Fibroblast of peridontal ligament (primary cell): ENCODE data around the gene LRIG1.

Experiments
- DNase-seq: peaks from one replicate; pipeline ENCODE4 v3.0.0-alpha.2; 2010; ENCODE audit errors: extremely low read depth

LRIG1 gene

GRCh38 chr3:66443118-66443803, 57.6 kb downstream of the LRIG1 start:
- no peak for DNase-seq

DNA sequence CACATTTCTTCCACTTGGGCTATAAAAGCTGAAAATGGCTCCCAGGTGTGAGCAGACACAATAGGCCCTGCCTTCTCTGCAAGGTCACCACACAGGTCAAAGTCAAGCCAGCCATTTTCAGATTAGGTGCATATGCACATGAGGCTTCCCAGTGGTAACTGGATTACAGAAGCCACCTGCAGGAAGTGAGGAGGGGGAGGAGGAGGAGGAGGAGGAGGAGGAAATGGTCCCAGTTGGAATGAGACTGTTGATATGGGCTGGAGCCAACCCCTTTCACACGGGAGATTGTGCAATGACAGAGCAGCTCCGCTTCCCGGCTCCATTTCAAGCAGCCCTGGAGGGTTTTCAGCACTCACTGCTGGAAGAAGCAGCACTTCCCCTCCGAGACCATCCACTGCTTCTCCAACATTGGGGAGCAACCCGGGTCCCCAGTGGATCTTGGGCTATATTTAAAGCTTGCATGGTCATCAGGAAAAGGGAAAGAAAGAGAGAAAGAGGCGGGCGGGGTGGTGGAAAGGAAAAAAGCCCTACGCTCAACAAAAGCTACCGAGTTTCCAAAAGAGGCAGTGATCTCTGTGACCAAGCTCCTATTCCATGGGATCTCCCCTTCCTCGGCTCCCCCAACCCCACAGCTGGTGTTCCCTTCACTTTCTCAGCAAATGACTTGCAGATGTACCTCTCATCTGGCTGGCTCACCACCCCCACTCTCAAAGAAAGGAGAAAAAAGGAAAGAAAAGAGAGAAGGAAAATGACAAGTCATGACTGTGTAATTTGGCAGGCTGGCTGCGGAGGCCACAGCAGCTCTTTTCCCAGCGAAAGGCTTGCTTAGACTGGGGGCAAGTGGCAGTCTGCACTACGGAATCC, 58.3 kb downstream of the LRIG1 start:
- DNase-seq = peak; percentile 84

DNA sequence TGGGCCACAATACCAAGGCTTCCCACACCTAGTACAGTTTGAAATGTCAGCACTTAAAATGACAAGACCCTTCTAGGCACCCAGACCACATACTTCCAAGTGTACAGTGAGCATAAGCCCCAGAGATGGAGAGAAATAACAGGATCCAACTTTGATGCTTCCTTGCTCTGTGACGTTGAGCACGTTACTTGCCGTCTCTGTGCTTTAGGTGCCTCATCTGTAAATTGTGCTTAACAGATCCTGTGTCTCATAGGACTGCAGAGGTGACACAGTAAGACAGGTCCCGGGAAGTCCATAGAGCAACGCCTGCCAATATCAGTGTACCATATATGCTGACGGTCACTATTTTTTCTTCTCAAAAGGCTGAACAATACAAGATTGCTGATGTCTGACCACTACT, 59.1 kb downstream of the LRIG1 start:
- no peak for DNase-seq

DNA sequence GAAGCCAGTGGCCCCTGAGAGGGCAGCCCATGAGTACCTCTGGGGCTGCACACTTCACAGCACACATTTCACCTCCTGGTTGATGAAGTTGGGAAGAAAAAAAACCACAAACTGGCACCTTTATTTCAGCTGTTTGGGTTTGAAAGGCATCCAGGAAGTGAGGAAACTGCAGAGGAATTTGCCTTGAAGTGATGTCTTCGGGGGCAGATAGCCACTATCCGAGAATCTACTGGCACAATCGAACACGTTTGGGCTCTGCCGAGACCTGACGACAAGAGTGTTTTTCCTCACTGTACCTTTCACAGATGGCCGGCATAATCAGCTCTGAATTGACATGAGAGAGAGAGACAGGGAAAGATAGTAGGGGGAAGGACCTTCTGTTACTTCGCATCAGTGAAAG, 59.7 kb downstream of the LRIG1 start:
- DNase-seq = peak; percentile 39

DNA sequence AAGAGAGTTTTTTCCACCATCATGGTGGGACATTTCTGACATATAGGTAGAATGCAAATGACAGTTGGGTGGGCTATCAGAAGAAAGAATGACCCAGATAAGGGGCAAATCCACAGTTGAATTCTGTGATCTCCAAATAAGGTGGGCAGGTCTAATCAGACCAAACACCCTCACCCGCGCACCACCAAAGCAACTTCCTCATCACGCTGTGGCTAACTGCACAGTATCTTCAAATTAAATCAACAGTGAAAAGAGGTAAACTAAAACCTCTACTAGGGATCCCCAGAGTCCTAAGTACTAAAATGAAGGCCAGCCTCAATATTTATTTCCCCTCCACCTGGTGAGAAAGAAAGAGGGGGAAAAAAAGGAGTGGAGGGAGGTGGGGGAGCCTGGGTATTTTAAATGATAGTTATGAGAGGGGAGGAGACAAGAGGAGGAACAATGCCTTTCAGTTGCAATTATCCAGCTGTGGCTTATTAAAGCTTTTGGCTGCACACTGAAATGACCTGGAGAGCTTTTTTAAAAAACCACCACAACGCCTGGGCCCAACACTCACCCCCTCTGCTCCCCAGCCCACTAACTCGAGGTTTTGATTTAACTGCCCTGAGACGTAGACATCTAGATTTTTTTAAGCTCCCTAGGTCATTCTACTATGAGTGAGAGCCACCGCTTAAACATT, 61.0 kb downstream of the LRIG1 start:
- DNase-seq = no peak

GRCh38 chr3:66438046-66438445, 62.8 kb downstream of the LRIG1 start:
- no peak for DNase-seq

- DNase-seq = no peak
Observed at GRCh38 chr3:66437341-66437929, 63.4 kb downstream of the LRIG1 start.

DNA sequence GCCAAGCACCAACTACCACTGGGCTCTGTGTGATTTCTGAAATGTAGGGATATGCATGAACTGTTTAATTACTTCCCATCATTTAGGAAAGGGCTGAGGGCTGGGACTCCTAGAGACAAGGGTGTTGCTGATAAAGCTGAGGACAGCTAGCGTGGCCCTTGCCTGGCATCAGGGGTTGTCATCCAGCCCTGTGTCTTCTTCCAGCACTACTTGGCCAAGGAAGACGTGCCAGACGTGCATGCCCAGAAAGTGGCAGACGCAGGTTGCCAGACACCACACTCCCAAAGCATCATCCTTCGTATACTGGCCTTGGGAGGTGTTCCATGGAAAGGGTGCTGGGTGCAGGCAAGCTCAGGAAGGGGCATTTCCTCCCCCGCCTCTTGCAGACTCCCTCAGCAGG, 64.8 kb downstream of the LRIG1 start:
- DNase-seq = no peak

DNA sequence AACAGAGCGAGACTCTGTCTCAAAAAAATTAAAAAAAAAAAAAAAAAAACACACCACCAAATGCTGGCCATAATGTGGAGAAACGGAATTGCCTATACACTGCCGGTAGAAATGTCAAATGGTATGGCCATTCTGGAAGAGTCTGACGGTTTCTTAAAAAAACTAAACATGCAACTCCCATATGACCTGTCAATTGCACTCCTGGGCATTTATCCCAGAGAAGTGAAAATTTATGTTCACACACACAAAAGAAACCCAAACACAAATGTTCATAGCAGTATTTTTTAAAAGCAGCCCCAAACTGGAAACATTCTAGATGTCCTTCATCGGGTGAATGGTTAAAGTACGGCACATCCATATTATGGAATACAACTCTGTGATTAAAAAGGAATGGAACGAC, 66.1 kb downstream of the LRIG1 start:
- DNase-seq = no peak

- DNase-seq = no peak
Observed at GRCh38 chr3:66433522-66433782, 67.4 kb downstream of the LRIG1 start.

- no peak for DNase-seq
Observed at GRCh38 chr3:66432767-66433521, 67.9 kb downstream of the LRIG1 start.

DNA sequence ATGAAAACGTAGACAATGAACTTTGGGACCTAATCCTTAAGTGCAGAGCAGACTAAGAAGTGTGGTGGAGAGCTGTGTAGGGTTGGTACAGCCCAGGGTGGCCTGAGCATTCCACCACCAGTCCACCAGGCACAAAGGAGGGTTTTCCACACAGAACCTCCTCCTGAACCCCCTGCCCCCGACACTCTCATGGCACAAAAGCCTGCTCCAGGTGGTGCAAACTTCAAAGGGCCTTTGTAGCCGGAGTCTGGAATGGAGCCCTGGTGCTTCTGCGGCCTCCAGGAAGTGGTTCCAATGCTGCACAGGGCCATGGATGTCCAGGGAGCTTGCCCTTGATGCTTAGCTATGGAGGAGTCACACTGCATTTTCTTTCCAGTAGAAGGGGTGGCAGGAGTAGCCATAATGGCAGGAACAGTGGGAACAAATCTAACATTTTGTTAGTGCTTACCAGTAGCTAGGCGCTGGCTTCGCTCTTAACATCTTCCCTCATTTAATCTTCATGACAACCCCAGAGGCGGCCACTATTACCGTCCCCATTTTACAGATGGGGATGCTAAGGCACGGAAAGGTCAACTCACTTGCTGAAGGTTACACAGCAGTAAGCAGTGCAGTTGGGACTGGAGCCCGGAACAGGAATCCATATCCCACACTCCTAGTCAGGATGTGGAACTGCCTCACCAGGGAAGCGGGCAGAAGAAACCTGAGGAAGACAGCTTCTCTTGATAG, 68.6 kb downstream of the LRIG1 start:
- DNase-seq = no peak

GRCh38 chr3:66431494-66431893, 69.3 kb downstream of the LRIG1 start:
- peak; percentile 81 for DNase-seq

DNA sequence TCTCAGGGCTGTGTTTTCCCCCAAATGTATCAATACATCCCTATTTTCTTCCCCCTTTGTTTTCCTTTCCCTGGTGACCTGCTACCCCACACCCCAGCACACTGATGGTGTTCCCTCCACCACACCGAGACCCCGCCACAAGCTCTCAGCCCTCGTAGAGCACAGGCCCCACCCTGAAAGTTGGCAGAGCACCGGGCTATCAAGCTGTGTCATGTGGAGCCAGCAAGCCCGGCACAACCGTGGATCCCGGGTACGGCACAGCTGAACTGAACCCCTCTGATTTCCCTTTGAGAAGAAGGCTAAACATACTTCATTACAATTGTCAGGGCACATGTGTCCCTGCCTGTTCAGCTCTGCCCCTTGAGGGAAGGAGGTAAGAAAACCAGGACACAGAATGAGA, 69.9 kb downstream of the LRIG1 start:
- DNase-seq = no peak

DNA sequence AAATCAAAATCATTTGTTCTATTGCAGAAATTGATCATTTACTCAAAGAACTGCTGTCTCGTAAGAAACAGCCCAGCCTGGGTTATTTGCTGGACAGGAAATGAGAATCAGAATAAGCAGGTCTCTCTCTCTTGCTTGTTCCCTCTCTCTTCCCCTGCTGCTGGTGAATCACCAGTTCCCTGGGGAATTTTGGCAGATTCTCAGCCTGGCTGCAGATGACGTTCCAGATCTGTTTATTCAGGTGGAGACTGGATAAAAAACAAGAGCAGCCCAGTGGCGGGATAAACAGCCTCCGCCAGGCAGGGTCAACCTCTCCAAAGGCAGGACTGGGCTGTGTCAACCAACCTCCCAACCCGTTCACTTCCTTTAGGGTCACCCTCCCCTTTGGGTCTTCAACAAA, 72.1 kb downstream of the LRIG1 start:
- peak; percentile 98 for DNase-seq

DNA sequence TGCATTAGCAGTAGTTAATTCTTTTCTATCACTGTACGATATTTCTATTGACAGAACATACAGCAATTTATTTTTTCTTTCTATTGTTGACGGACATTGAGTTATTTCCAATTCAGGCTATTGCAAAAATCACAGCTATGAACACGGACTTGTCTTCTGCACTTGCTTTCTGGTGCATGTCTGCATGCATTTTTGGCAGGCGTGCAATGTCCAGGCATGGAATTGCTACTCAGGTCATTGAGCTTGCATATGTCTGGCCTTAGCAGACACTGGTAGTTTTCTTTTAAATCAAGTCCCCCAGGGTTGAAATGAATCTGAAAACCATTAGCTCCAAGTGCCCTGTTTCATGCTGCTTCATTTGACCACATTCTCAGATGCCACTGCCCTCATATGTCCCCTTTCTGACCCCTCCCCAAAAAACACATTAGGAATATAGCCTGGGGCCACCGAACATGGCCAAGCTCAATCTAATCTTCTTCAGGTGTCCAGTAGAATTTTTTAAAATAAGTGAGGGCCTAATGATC, 72.8 kb downstream of the LRIG1 start:
- no peak for DNase-seq

DNA sequence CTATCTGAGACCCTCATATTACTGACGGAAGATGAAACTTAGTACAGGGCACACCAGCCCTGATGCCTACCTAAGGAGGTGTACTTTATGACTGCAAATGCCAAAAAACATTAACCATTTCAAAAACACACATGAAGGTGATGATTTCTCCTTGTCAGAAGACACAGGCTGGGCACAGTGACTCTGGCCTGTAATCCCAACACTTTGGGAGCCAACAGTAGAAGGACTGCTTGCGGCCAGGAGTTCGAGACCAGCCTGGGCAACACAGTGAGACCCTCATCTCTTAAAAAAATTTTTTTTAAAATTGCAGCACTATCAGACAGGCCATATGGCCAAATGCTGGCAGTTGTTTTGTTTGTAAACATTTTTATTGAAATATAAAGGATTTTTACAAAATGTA, 73.5 kb downstream of the LRIG1 start:
- DNase-seq = no peak

- no peak for DNase-seq
Observed at GRCh38 chr3:66426135-66426534, 74.7 kb downstream of the LRIG1 start.

DNA sequence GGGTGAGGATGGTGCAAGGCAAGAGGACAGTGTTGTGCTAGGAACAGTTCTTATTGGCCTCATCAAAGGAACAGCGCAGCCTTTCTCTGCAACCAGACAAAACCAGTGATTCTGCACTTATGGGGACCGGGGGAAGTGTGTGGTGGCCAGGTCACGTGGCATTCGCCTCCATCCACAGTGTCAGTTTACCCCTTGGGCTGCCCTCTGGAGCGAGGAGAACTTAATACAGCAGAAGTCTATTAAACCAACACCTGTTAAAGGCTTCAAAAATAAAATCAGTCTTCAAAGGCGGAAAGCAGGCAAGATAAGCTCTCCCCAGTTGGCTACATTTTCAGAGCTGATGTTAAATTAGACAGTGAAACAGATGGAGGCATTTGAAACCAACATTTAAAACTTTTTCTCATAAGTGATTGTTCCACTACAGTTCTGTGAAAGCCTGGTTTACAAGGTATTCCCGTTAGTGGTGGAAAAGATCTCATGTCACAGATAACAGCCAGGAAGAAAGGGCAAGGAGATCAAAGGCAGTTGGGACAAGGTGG, 75.2 kb downstream of the LRIG1 start:
- no peak for DNase-seq

DNA sequence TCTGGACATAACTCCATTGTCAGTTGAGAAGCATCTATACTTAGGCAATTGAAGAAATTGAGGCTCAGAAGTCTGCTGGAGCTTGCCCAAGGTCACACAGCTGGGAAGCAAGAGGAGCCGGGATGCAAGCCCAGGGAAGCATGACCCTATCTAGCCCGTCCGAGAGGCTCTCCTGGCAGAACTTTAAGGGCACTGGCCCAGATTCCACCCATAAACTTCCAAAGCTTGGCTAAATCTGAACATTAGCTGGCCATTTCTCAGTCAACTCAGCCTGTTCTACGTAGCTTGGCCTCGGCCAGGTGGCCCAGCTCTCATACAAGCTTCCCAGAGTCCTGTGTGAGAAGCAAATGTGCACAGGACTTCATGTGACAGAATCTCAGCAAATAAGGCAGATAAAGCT, 75.8 kb downstream of the LRIG1 start:
- DNase-seq = no peak

DNA sequence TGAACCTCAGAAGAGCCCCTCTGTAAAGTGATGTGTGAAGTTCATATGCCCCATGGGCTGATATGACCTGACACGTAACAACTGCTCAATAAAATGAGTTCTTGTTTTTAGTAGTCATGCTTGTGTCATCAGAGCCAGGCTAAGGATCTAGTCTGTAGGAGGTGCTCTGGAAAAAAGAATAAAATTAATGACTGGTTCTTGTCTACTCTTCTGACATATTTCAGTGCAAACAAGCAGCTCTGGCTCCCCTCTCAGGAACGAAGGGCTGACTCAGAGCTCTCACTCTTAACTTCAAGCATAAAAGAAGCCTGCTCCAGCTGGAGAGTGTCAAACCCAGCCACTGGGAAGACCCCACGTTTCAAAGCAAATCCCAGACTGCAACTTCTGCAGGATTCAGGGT, 77.0 kb downstream of the LRIG1 start:
- peak; percentile 73 for DNase-seq
